ENCODE measurements around the gene DNAJB6. TPM values are rescaled to one million over a fixed set of nuclear protein-coding genes. Genes with fewer than 3 reads are reported as not detected.

Gene DNAJB6
- polyA plus RNA-seq, 3 donors, result 66.6 to 117 (median 116) TPM

DNA sequence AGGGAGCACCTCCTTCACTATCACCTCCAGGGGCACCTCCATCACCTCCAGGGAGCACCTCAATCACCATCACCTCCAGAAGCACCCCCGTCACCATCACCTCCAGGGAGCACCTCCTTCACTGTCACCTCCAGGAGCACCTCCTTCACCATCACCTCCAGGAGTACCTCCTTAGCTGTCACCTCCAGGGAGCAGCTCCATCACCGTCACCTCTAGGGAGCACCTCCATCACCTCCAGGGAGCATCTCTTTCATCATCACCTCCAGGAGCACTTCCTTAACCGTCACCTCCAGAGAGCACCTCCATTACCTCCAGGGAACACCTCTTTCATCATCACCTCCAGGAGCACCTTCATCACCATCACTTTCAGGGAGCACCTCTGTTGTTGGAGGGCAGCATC, 103.0 kb downstream of the DNAJB6 start:
- no peaks in the 10 kb centered on the region for H3K36me3 Mint-ChIP-seq
- H3K27me3 Mint-ChIP-seq (ENCODE audit: low read depth in 3 of 3), result peaks cover 4 to 8% (median 7%) of the 10 kb centered on the region in 3 donors
- no peaks in the 10 kb centered on the region for H3K27me3 ChIP-seq (ENCODE audit: control insufficient read depth in 2 of 2, insufficient read depth in 2 of 2, low read length in 2 of 2)
- no peak overlapping the region for H3K4me3 ChIP-seq (replicated peaks in 1 of 3; ENCODE audit: low read depth in 2 of 3, low read length in 3 of 3)
- no peaks in the 10 kb centered on the region for H3K79me2 ChIP-seq (ENCODE audit: insufficient read depth, low read length)
- H3K9me3 Mint-ChIP-seq, result peaks cover 2 to 21% (median 2%) of the 10 kb centered on the region in 7 donors
- 95% methylated on average over 3 of the region's 3 CpGs for WGBS (ENCODE audit: insufficient coverage)
- H4K20me1 ChIP-seq (ENCODE audit: insufficient read depth, low read length), result no peaks in the 10 kb centered on the region
- intact Hi-C loops (cut with micrococcal nuclease), result no loop called here
- DNase-seq, result no peak
- peaks cover 0 to 11% of the 10 kb centered on the region in 2 donors for H3K9me3 ChIP-seq (replicated peaks in 1 of 2; ENCODE audit: control insufficient read depth in 1 of 2, insufficient read depth in 1 of 2, low read length in 2 of 2)
- no peaks in the 10 kb centered on the region for H3K4me1 ChIP-seq (ENCODE audit: control insufficient read depth in 1 of 2, insufficient read depth in 2 of 2, low read length in 2 of 2)
- no peak overlapping the region for H3K4me3 Mint-ChIP-seq
- H3K27ac Mint-ChIP-seq, result peak overlapping the region in 1 of 7 donors; percentile 4
- no peaks in the 10 kb centered on the region for H3K4me1 Mint-ChIP-seq
- H3K27ac ChIP-seq (ENCODE audit: low read depth in 1 of 2, low read length in 2 of 2), result no peak overlapping the region
- TF ChIP-seq, protein P1, sequence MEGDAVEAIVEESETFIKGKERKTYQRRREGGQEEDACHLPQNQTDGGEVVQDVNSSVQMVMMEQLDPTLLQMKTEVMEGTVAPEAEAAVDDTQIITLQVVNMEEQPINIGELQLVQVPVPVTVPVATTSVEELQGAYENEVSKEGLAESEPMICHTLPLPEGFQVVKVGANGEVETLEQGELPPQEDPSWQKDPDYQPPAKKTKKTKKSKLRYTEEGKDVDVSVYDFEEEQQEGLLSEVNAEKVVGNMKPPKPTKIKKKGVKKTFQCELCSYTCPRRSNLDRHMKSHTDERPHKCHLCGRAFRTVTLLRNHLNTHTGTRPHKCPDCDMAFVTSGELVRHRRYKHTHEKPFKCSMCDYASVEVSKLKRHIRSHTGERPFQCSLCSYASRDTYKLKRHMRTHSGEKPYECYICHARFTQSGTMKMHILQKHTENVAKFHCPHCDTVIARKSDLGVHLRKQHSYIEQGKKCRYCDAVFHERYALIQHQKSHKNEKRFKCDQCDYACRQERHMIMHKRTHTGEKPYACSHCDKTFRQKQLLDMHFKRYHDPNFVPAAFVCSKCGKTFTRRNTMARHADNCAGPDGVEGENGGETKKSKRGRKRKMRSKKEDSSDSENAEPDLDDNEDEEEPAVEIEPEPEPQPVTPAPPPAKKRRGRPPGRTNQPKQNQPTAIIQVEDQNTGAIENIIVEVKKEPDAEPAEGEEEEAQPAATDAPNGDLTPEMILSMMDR (IDR thresholded peaks at IDR 0.05), result no peak
- H3K9ac ChIP-seq (ENCODE audit: insufficient read depth, low read length, poor library complexity, severe bottlenecking), result no peak overlapping the region
- H2AFZ ChIP-seq (ENCODE audit: insufficient read depth, low read depth, low read length, poor library complexity, severe bottlenecking), result no peak overlapping the region
- no peaks in the 10 kb centered on the region for H3K36me3 ChIP-seq (replicated peaks in 1 of 2; ENCODE audit: control insufficient read depth in 1 of 2, insufficient read depth in 2 of 2, low read length in 2 of 2)
- no peak overlapping the region for H3K4me2 ChIP-seq (replicated peaks; ENCODE audit: extremely low read depth, low read length, poor library complexity, severe bottlenecking)

DNA sequence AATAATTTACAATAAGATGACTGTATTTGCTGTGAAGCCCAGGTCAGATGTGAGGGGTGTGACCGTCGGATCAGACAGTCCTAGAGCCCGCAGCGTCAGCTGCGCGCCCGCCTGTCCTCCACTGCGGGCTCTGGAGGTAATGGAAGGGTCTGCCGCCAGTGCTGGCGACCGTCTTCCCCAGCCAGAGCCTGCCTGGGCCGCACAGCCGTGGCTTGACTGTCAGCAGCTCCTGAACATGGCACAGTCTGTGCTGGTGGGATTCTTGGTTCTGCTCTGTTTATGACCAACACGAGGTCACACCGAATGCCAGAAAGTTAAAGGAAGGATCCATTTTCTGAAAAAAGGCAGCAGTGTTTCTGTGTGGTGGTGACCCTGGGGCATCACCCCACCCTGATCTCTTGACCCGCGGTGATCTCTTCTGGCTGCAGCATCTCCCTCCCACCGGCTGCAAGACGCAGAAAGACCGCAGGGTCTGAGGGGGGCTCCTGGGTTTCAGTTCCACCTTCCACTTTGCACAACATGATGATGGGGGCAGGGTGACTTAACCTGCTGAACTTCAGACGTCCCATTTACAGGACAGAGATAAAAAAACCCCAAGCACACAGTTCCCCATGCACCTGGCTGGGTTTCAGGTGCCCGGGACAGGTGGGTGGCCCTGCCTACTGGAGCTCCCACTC, 103.7 kb downstream of the DNAJB6 start:
- no peak overlapping the region for H3K4me3 Mint-ChIP-seq
- Histone ChIP-seq H3K36me3 (replicated peaks in 1 of 2; ENCODE audit: control insufficient read depth in 1 of 2, insufficient read depth in 2 of 2, low read length in 2 of 2) (no peaks in the 10 kb centered on the region), H2AFZ (ENCODE audit: insufficient read depth, low read depth, low read length, poor library complexity, severe bottlenecking) (no peak overlapping the region), H3K27me3 (ENCODE audit: control insufficient read depth in 2 of 2, insufficient read depth in 2 of 2, low read length in 2 of 2) (no peaks in the 10 kb centered on the region), H3K4me3 (replicated peaks in 1 of 3; ENCODE audit: low read depth in 2 of 3, low read length in 3 of 3) (no peak overlapping the region), H3K79me2 (ENCODE audit: insufficient read depth, low read length) (no peaks in the 10 kb centered on the region), H3K27ac (ENCODE audit: low read depth in 1 of 2, low read length in 2 of 2) (no peak overlapping the region), H3K4me1 (ENCODE audit: control insufficient read depth in 1 of 2, insufficient read depth in 2 of 2, low read length in 2 of 2) (no peaks in the 10 kb centered on the region), H3K4me2 (replicated peaks; ENCODE audit: extremely low read depth, low read length, poor library complexity, severe bottlenecking) (no peak overlapping the region), H3K9ac (ENCODE audit: insufficient read depth, low read length, poor library complexity, severe bottlenecking) (no peak overlapping the region), H4K20me1 (ENCODE audit: insufficient read depth, low read length) (no peaks in the 10 kb centered on the region), H3K9me3 (replicated peaks in 1 of 2; ENCODE audit: control insufficient read depth in 1 of 2, insufficient read depth in 1 of 2, low read length in 2 of 2) (peaks cover 0 to 11% of the 10 kb centered on the region in 2 donors)
- H3K36me3 Mint-ChIP-seq, result no peaks in the 10 kb centered on the region
- WGBS (ENCODE audit: insufficient coverage), result 91% methylated on average over 16 of the region's 22 CpGs
- H3K27ac Mint-ChIP-seq, result no peak overlapping the region
- intact Hi-C loops (cut with micrococcal nuclease), result no loop called here
- peaks cover 2 to 21% (median 2%) of the 10 kb centered on the region in 7 donors for H3K9me3 Mint-ChIP-seq
- H3K4me1 Mint-ChIP-seq, result no peaks in the 10 kb centered on the region
- peaks cover 4 to 8% (median 7%) of the 10 kb centered on the region in 3 donors for H3K27me3 Mint-ChIP-seq (ENCODE audit: low read depth in 3 of 3)
- TF ChIP-seq, protein P1 (IDR thresholded peaks at IDR 0.05), result no peak
- no peak for DNase-seq
